OCI-LY1 (cell line): Measurements from ENCODE around the gene MOSPD2.

Experiments used
- EZH2 ChIP-seq: fragments of 200-600 bp; sonication (generic), shearing (Covaris generic); IDR thresholded peaks from 2 replicates; pipeline ENCODE4 v1.8.0; 2017; ENCODE audit warnings: borderline replicate concordance, mixed run types, mild to moderate bottlenecking, antibody characterized with exemption, low read length, moderate library complexity, mixed read lengths
- TF ChIP-seq, protein P1 (sequence below): fragments of 200-600 bp; sonication (generic), shearing (Covaris generic); IDR thresholded peaks from 2 replicates; pipeline ENCODE4 v1.5.1; 2017; ENCODE audit warnings: mild to moderate bottlenecking, antibody characterized with exemption, low read length, moderate library complexity, mixed read lengths

DNA sequence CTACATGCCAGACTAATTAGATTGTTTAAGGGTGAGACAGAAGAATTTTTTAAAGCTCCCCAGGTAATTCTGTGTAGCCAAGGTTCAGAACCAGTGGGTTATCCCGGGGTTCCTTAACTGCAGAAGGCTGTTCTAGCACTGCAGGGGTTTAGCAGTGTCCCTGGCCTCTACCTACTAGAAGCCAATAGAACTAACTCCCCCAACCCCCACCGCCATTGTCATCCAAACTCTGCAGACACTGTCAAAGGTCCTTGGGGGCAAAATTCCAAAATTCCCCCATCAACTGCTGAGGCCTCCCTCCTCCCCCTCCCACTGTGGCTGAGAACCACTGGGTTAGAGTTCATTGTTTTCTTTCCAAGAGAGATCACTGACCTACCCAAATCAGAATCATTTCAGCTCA is 66.4 kb downstream of the MOSPD2 start:
- TF ChIP-seq, protein P1, sequence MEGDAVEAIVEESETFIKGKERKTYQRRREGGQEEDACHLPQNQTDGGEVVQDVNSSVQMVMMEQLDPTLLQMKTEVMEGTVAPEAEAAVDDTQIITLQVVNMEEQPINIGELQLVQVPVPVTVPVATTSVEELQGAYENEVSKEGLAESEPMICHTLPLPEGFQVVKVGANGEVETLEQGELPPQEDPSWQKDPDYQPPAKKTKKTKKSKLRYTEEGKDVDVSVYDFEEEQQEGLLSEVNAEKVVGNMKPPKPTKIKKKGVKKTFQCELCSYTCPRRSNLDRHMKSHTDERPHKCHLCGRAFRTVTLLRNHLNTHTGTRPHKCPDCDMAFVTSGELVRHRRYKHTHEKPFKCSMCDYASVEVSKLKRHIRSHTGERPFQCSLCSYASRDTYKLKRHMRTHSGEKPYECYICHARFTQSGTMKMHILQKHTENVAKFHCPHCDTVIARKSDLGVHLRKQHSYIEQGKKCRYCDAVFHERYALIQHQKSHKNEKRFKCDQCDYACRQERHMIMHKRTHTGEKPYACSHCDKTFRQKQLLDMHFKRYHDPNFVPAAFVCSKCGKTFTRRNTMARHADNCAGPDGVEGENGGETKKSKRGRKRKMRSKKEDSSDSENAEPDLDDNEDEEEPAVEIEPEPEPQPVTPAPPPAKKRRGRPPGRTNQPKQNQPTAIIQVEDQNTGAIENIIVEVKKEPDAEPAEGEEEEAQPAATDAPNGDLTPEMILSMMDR = no peak
- TF ChIP-seq EZH2 = no peak
